HPDE6-E6E7 (cell line): ENCODE measurements around the gene PRKCB.
"Not testable (repeated sequence)": the region's sequence is repeated elsewhere in the genome, so short reads cannot be mapped to it uniquely, and the experiment has no call there.

Source experiments
- DNase-seq: peaks from one replicate; pipeline ENCODE4 v3.0.0; 2011; ENCODE audit warnings: missing footprints; ENCODE audit errors: extremely low spot score

PRKCB gene

DNA sequence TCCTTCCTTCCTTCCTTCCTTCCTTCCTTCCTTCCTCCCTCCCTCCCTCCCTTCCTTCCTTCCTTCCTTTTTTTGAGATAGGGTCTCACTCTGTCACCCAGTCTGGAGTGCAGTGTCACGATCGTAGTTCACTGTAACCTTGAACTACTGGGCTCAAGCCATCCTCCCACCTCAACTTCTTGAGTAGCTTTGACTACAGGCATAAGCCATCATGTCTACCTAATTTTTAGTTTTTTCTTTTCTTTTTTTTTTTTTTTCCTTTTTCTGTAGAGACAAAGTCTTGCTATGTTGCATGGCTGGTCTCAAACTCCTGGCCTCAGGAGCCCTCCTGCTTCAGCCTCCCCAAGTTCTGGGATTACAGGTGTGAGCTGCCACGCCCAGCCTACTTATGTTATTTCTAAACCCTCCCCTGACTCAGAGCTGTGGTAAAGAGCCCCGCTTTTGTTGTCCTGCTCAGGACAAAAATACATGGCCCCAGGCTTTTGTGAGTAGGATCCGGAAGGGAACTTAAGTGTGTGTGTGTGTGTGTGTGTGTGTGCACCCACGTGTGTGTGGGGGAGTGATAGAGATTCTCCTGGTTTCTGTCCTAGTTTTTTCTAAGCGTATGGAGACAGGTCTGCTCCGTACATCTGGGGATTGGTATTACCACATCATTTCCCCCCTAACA lies 67.1 kb downstream of the PRKCB start:
- DNase-seq: no peak

DNA sequence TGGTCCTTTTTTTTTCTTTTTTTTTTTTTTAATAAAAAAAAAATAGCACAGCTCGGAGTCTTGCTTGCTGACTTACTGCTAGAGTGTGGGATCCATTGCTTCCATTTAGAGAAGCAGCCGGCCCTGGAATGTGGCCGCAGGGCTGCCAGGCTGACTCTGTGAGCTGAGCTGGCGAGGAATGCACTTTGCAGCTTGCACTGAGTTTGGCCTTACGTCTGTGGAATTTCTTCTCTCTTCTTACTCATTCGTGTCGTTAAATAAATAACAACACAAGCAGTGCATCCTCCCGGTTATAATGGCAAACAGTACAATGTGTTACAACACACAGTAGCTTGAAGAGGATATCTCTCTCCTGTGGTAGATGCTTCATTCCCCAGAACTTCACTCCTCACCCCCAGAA lies 69.2 kb downstream of the PRKCB start:
- no peak for DNase-seq

DNA sequence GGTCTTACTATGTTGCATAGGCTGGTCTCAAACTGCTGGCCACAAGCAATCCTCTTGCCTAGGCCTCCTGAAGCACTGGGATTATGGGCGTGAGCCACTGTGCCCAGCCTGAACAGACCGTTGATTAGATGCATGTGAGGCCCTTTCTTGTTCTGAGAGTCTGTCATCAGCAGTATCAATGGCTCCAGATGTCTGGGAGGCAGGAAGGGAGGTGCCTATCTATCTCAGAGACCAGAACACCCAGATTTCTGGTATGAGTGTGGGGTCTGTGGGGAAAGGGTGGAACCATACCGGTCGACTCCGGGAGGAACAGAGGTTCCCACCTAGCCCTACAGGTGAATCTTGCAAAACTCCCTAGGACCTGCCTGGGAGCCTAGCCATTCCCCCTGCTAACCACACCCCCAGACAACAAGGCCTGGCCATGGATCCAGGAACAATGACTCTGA lies 71.7 kb downstream of the PRKCB start:
- no peak for DNase-seq

DNA sequence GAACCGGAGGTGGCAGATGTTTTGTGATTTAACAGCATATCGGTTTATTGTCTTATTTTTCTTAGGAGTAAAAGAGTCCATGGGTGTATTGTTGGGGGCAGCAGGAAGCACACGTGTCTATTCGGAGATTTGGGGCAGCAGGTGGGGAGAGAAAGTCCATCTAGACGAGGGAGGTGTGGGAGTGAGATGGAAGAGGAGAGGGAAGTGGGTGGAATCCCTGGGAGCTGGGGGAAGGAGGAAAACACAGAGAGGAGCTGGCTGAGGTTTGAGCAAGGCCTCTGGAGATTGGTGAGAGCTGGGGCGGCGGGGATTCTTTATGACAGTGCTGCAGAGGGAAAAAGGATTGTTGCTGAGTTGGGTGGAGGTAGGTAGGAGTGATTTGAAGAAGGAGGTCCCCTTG lies 72.1 kb downstream of the PRKCB start:
- no peak for DNase-seq

DNA sequence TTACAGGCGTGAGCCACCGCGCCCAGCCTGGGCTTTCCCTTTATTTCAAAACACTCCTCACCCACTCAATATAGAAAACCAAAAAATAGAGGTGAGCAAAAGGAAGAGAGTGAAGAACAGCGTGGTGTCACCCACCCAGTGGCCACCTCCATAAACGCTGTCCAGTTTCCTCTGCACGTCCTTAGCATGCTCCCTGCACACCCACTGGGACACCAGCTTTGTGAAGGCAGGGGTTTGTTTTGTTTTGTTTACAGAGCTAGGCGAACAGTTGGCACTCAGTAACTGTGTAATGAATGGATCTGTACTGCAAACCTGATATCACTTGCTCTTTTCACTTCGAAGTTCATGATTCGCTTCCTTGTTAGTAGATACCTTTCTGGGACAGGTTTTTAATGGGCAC lies 73.0 kb downstream of the PRKCB start:
- no peak for DNase-seq

DNA sequence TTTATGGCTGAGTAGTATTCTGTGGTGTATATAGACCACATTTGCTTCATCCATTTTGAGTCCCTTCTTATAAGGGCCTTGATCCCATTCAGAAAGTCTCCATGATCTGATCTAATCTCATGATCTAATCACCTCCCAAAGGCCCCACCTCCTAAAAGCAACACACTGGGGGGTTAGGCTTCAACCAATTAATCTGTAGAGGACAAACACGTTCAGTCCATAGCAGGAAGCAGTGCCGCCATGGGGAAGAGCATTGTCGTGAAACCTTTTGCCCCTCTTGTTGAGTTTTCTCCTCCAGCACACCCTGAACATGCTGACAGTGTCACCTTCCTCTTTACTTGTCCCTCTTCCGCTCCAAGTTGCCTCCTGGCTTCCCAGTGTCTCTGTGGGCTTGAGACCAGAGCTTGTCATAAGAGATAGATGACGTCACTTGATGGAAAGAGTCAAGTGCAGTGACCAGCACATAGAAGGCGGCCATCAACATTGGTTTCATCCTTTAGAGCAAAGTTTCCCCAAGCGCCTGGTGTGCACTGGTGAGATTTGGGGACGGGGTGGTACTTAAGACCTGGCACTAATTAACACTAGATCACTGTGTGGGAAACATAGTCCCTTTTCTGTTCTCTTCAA lies 74.1 kb downstream of the PRKCB start:
- DNase-seq: no peak

DNA sequence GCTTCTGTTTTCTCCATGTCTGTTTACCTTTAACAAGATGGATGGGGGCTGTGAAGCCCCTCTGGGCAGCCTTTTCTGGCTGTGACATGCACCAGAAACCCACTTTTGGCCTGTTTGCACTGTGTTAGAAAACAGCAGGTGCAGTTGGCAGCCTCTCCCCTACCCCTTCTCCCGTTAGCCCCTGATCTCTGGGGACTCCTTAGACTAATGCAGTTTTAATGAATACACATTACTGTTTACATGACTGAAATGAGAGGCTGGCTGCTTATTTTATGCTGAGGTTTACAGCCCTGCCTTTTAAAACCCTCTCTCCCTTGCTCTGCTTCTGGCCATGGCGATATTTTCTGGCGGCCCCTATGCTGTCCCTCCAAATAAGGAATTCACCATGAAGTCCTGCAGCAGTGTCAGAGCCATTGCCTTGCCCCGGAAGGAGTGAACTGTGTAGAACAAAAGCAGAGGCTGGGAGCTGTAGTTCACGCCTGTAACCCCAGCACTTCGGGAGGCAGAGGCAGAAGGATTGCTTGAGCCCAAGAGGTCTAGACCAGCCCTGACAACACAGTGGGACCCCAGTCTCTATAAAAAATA lies 79.3 kb downstream of the PRKCB start:
- no peak for DNase-seq

DNA sequence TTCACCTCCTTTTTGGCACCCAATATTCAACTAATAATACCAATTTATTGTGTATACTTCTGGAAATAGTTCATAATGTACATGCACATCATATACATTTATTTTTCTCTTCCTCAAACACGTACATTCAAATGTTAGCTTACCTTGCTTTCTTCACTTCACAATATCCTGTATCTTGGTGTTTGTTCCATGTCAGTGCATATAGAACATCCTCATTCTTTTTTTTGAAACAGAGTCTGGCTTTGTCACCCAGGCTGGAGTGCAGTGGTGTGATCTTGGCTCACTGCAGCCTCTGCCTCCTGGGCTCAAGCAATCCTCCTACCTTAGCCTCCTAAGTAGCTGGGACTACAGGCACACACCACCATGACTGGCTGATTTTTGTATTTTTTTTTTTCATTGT lies 80.8 kb downstream of the PRKCB start:
- DNase-seq: not testable (repeated sequence)

DNA sequence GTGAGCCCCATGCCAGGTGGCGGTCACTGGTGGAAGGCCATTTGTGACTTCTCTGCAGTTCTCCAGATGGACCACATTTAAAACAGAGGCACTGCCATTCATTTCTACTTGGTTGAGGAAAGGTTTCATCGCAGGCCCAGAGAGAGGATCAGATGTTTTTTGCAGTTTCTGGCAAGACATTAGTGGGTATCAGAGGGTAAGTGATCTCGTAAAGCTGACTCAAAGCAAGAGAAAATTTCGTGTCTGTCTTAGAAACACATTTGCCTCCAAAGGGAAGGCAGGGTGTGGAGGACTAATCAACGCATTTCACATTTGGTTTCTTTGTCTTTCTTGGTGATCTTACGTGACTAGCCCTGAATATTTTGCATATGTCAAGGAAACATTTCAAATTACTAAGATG lies 81.8 kb downstream of the PRKCB start:
- DNase-seq: no peak

DNA sequence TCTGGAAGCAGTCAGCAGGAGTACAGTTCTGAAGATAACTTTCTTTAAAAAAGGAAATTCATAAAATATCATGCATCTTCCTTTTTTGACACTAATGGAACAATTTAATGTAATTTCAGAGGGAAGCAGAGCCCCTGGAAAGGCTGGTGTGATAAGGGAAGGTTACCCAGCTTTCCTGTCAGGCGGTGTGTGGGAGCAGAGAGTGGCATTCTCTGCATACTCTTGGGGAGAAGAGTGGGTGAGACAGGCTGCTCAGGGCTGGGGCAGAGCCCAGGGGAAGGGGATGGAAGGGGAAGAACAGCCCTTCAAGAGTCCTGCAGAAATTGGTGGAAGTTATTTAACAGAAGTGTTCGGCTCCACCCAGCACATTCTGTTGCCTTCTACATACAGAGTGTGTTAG lies 84.7 kb downstream of the PRKCB start:
- DNase-seq: no peak

DNA sequence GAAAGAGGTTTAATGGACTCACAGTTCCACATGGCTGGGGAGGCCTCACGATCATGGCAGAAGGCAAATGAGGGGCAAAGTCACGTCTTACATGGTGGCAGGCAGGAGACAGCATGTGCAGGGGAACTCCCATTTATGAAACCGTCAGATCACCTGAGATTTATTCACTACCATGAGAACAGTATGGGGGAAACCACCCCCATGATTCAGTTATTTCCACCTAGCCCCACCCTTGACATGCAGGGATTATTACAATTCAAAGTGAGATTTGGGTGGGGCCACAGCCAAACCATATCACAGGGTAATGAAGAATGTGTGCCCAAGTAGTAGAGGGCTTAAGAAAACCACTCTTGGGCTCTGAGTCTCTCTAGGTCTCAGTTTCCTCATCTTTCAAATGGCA lies 85.1 kb downstream of the PRKCB start:
- DNase-seq: no peak

DNA sequence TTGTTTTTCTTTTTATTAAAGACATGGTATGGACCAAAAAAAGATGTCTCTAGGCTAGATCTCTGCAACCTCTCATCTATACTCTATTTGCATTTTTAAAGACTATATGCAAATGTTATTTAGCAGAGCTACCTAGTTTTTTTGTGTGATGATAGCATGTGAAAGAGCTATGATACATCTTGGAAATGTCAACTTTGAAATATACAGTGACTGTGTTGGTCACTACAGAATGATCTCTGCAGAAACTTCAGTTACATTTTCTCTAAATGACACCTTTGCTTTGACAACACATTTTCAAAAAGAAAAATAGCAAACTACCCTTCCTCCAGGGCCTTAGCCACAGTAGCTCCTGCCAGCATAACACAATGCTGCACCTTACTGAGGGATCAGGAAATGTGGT lies 86.6 kb downstream of the PRKCB start:
- DNase-seq: no peak

DNA sequence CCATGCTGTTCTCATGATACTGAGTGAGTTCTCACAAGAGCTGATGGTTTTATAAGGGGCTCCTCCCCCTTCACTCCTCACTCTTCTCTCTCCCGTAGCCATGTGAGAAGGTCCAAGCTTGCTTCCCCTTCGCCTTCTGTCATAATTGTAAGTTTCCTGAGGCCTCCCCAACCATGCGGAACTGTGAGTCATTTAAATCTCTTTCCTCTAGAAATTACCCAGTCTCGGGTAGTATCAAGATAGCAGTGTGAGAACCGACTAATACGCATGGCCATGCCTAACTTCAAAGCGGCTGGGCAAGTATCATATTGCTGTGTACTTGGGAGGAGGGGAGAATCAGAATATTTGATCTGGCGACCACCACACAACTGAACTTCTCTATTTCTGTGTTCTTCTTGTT lies 88.3 kb downstream of the PRKCB start:
- no peak for DNase-seq

DNA sequence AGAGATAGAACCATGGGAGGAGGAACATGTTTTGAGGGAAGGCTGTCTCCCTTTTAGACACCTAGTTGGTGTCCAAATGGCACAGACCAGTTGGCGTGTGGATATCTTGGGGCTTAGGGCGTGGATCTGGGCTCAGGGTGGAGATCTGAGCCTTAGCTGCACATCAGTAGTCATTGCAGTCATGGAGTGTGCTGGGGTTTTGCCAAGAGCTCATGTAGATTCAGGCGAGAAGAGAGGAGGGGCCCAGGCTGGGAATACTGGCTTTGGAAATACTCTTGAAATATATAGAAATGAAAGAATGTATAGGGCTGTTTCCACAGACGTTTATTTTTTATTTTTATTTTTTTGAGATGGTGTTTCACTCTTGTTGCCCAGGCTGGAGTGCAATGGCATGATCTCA lies 92.0 kb downstream of the PRKCB start:
- no peak for DNase-seq

DNA sequence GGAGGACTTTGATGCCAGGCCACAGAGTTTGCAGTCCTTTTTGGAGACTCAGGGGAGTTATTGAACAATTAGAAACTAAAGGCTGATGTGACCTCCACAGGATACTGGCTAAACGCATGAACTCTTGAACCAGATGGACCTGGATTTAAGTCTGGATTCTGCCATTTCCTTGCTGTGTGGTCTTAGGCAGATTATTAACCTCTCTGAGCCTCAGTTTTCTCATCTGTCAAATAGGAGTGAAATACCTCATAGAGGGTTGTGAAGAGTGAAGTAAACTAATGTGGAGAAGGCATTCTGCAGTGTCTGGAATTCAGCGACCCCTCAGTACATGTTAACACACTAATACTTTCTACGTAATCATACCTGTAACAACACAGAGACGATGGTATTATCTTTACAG lies 93.5 kb downstream of the PRKCB start:
- no peak for DNase-seq

DNA sequence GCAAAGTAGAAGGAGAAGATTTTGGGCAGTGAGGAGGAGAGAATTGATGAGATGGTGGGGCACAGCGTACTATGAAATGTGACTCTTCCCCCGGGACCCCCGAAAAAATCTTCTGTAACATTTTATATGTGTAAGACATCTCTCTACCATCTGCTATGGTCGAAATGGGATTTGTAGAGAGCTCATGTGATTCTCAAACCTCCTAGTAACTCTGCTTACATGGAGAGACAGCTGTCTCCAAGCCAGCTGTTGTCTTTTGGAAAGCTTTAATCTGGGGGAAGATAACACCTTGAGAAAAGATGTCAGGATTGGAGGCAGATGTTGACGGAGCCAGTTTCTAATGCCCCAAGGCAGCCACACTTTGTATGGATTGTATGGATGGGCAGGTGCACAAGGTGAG lies 94.1 kb downstream of the PRKCB start:
- no peak for DNase-seq

DNA sequence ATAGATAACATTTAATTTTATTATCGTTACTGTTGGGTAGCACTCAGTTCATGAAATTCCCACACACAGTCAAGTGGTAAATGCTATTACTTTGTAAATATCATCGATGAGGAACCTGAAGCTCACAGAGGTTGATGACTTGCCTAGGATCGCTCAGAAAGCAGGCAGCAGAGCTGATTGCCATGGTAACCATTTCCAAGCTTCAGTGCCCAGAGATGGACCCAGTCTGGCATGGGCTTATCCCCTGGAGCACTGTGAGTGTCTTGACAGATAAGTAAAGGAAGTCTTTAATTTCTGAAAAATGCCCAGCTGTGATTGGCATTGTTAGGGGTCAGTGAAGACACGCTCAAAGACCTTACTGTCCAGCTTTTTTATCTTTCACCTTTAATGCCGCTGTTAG lies 95.0 kb downstream of the PRKCB start:
- DNase-seq: no peak

DNA sequence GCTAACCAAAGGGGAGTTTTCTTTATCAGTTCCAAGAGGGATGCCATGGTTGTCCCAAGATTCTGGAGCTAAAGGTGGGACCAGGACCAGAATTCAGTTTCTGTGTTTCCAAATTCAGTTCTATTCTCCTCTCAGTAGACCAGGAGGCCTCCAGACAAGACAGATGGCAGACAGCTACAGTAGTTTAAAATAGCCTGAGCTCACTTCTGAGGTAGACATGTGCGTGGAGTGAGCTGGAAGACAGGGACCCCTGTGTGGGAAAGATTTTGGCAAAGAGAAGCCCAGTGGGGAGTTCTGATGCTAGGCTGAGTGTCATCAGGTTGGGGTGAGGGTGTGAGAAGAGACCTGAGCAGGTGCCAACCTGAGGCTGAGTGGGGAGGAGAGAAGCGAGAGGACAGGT lies 95.4 kb downstream of the PRKCB start:
- DNase-seq: no peak

DNA sequence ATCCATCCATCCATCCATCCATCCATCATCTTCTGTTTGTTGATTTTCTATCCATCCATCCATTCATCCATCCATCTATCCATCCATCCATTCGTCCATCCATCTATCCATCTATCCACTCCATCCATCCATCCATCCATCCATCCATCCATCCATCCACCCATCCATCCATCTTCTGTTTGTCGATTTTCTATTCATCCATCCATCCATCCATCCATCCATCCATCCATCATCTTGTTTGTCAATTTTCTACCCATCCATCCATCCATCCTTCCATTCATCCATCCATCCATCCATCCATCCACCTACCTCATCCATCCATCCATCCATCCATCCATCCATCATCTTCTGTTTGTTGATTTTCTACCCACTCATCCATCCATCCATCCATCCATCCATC lies 97.9 kb downstream of the PRKCB start:
- not testable (repeated sequence) for DNase-seq

DNA sequence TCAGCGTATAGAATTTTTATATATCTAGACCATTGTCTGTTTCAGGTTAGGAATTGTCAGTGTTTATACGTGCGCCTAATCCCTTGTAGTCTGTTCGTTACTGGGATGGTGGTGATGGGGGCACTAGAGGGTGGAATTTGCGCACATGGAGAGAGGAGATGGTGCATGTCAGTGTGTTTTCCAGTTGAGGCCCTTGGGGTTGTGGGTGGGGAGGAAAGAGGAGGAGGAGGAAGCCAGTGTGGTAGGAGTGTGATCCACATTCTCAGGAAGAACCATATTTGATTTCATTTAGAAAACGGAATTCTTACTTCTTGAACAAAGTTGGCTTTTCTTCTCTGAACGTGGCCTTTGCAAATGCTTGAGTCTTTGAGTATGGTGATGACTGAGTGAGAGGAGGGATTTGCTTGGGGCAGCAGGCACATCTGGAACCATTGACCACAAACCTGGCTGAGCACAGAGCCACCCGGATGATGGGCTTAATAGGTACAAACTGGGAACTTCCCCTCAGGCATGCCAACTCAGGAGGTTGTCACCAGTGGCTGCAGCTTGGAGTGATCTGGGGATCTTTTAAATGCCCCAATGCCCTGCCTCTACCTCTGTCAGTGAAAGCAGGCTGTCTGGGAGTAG lies 98.9 kb downstream of the PRKCB start:
- no peak for DNase-seq

DNA sequence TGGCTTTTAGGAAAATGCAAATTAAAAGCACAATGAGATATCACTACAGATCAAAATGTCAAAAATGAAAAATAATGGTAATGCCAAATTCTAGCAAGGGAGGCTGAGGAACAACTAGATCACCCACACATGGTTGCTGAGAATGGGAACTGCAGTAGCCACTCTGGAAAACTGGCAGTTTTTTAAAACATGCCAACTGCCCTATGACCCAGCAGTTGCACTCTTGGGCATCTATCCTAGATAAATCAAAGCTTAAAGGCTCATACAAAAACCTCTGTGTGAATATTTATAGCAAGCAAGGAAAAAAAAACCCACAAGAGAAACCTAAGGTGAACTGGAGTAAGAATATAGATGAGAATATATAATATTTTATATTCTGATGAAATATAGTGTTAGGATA lies 104.3 kb downstream of the PRKCB start:
- DNase-seq: no peak

DNA sequence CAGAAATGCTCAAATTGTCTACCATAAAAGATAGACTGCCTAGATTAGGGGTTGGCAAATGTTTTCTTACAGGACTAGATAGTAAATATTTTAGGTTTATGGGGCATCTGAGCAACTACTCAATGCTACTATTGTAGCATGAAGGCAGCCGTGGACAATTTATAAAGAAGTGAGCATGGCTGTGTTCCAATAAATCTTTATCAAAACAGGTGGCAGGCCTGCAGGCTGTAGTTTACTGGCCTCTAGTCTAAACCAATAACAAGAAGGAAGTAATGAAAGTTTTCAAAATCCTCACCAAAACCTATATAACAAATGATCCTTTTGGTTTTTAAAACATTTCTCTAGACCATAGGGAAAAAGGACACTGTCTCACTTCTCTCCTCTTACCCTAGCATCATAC lies 105.2 kb downstream of the PRKCB start:
- DNase-seq: no peak

DNA sequence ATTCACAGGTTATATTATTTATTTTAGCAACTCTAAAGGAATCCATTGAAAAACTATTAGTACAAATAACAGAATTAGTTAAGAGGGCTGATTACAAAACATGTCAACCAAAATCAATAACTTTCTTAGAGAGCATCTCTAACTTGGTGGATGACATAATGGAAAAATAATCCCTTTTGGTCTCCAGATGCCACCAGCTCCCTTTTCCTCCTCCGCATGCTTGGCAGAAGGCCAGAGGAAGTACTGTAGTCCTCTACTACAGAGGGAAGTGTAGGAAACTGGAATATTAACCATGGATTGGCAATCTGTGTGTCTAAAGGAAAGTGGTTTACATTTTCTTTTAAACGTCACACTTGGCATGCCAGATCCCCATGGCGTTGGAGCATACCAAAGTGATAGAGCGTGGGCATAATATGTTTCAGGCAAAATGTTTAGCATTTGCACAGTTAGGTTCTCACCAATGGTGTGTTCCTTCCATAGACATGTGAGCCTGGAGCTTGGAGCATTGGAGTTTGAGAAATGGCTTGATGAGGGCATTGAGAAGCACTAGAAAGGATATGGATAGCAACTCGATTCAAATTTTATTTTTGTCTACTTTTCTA lies 106.3 kb downstream of the PRKCB start:
- DNase-seq: no peak
